ENCODE measurements around the gene TBC1D22A. TPM values are rescaled to one million over a fixed set of nuclear protein-coding genes. Genes with fewer than 3 reads are reported as not detected.

The TBC1D22A gene
- total RNA-seq, 1 donor from 2014 or later, result 14.3 TPM

DNA sequence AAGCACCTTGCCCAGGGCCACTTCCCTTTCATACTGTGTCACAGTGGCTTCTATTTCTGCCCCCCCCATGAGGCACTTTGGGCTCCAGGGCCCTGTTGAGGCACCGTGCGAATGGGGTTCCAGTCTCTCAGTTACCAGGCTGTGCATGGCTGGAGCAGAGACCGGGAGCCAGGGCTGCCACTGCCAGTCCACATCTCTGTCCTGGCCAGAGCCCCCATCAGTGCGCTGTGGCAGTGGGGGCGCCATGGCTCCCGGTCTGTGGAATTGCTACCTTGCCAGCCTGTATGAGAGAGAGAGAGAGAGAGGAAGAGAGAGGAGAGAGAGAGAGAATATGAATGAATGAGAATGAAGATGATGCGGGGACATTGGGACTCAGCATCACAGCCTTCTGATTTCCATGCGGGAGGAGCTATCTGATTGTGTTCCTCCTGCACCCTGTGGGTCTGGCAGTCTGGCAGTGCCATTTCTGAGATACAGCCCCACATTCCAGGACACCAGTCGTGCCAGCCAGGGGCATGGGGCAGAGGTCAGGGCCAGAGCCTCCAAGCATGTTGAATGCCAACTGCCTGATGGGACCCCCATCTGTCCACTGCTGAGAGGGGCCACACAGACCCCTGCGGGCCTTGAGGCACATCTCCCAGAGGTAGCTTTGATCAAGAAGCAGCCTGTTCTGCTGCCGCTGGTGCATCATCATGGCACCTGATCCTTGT lies 279.8 kb downstream of the TBC1D22A start:
- Mint-ChIP-seq H3K4me1 (peaks cover 34% of the 10 kb centered on the region), H3K27me3 (ENCODE audit: low read depth) (peaks cover 3% of the 10 kb centered on the region), H3K4me3 (no peak overlapping the region), H3K9me3 (no peaks in the 10 kb centered on the region), H3K36me3 (ENCODE audit: low read depth) (no peaks in the 10 kb centered on the region), H3K27ac (ENCODE audit: unreplicated experiment) (no peak overlapping the region)
- no peak for DNase-seq (ENCODE audit: low read depth, low spot score)
- TF ChIP-seq, protein P1, sequence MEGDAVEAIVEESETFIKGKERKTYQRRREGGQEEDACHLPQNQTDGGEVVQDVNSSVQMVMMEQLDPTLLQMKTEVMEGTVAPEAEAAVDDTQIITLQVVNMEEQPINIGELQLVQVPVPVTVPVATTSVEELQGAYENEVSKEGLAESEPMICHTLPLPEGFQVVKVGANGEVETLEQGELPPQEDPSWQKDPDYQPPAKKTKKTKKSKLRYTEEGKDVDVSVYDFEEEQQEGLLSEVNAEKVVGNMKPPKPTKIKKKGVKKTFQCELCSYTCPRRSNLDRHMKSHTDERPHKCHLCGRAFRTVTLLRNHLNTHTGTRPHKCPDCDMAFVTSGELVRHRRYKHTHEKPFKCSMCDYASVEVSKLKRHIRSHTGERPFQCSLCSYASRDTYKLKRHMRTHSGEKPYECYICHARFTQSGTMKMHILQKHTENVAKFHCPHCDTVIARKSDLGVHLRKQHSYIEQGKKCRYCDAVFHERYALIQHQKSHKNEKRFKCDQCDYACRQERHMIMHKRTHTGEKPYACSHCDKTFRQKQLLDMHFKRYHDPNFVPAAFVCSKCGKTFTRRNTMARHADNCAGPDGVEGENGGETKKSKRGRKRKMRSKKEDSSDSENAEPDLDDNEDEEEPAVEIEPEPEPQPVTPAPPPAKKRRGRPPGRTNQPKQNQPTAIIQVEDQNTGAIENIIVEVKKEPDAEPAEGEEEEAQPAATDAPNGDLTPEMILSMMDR (conservative IDR thresholded peaks at IDR 0.05), result no peak

DNA sequence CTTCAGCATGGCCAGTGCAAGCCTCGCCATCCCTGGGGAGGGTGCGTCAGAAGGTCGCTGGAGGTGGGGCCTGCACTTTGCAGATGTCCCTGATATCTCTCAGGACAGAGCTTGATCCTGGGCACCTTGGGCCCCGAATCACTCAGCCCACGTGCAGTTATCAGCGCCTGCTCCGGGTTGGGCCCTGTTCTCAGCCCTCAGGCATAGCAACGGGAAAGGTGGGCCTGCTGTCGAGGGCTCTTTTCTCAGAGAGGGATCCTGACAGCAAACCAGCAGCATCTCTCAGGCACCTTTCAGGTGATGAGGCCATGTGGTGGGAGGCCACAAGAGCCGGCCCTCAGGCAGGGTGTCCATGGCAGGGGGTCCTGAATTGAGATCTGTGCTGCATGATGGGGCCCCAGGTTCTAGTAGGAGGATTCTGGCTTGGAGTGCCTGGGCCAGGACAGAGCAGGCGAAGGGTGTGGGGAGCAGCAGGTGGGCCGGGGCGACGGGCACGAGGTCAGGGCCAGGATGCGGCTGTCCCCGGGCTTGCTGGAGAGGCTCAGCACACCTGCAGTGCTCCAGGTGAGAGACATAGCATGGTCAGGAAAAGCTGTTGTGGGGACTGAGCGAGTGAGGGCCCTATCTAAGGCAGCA lies 280.5 kb downstream of the TBC1D22A start:
- Mint-ChIP-seq H3K36me3 (ENCODE audit: low read depth) (no peaks in the 10 kb centered on the region), H3K9me3 (no peaks in the 10 kb centered on the region), H3K27ac (ENCODE audit: unreplicated experiment) (no peak overlapping the region), H3K27me3 (ENCODE audit: low read depth) (peaks cover 3% of the 10 kb centered on the region), H3K4me3 (no peak overlapping the region), H3K4me1 (peaks cover 31% of the 10 kb centered on the region)
- DNase-seq (ENCODE audit: low read depth, low spot score), result no peak
- TF ChIP-seq, protein P1 (conservative IDR thresholded peaks at IDR 0.05), result no peak

DNA sequence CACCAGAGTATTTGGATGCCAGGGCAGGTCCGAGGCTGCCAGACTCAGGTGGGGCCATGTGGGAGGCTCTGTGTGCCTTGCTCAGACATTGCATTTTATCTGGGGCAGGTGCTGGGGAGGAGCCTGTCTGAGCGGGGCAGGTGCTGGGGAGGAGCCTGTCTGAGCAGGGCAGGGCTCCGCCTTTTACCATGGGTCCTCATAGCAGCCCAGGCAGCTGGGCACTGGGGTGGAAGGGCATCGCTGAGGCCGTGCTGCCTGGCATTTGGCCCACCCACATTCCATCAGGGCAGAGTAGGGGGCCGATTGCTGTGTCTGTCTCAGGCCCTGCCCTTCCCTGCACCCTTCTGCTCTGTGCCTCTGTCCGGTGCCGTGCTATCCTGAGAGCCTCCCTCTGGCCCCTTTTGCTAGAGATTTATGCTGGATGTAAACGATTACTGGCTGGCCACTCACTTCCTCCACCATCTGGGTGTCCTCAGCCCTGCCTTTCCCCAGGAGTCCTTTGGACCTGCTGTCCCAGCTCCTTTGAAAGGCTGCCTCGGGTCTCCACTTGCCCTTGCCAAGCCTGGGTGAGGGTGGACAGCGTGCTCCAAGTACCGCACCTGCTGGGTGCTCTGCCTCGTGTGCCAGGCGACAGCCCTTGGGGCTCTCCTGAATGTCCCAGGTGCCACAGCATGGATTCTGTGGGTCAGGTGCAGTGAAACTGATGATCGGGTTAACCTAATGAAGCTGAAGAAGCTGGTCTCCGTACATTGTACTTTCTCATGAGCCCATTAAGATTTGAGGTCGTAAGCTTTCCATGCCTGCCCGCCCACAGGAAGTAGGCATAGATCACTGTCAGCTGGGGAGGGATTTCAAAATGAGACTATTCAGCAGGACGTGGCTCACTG lies 281.6 kb downstream of the TBC1D22A start:
- Mint-ChIP-seq H3K9me3 (no peaks in the 10 kb centered on the region), H3K27ac (ENCODE audit: unreplicated experiment) (peak overlapping the region; percentile 27), H3K36me3 (ENCODE audit: low read depth) (no peaks in the 10 kb centered on the region), H3K4me1 (peaks cover 20% of the 10 kb centered on the region), H3K4me3 (no peak overlapping the region), H3K27me3 (ENCODE audit: low read depth) (no peaks in the 10 kb centered on the region)
- TF ChIP-seq, protein P1 (conservative IDR thresholded peaks at IDR 0.05), result no peak
- no peak for DNase-seq (ENCODE audit: low read depth, low spot score)

DNA sequence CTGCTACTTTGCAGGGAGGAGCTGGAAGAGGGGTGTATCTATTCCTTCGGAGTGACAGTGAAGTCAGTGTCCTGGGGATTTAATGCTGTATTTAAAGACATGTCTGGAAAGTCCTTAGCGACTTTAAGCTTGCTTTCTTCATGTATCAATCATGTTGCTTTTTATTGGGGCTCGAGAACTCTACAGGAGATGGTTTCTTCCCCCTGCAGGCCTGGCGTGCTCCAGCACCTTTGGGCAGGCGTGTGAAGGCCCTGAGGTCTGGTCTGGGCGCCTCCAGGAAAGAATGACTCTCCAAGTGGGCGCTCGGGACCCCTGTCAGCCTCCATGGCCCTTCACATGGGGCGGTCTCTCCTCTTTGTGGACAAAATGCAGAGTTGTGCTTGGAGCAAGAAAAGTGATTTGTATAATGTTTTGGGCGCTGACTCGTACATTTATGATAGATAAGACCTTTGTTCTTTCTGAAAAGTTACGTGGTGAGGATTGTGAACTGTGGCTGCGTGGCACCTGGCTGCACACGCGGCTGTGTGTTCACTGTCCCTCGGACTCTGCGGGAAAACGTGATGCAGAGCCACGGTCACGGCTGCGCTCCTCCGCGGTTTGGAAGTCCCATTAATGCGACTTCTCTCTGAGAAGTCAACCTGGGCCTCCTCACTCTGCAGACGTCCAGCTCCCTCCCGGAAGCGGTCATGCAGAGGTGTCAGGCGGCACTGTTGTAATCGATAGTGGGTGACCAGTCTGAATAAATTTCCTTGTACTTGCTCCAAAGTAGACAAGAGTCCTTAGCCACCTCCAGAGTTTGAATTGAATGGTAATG lies 282.5 kb downstream of the TBC1D22A start:
- TF ChIP-seq, protein P1 (conservative IDR thresholded peaks at IDR 0.05), result no peak
- Mint-ChIP-seq H3K27ac (ENCODE audit: unreplicated experiment) (no peak overlapping the region), H3K9me3 (no peaks in the 10 kb centered on the region), H3K36me3 (ENCODE audit: low read depth) (no peaks in the 10 kb centered on the region), H3K27me3 (ENCODE audit: low read depth) (no peaks in the 10 kb centered on the region), H3K4me3 (no peak overlapping the region), H3K4me1 (peaks cover 21% of the 10 kb centered on the region)
- no peak for DNase-seq (ENCODE audit: low read depth, low spot score)

All from neural crest cell (in vitro differentiated cells).